Lower leg skin (tissue), 3 donors: ENCODE results near the gene PCGF5.

Experiments used
- POLR2A ChIP-seq, 2 donors: fragments of 450-650 bp; IDR thresholded peaks; one replicate each; pipeline ENCODE4 v1.6.1; 2016 to 2017; ENCODE audit warnings: antibody characterized with exemption in 2 of 2, mild to moderate bottlenecking in 1 of 2, moderate library complexity in 1 of 2
- TF ChIP-seq, protein P1 (sequence below), 3 donors: fragments of 450-650 bp; IDR thresholded peaks; one replicate each; pipeline ENCODE4 v1.5.1; 2016; ENCODE audit warnings: antibody characterized with exemption in 3 of 3, mild to moderate bottlenecking in 3 of 3, moderate library complexity in 2 of 3

DNA sequence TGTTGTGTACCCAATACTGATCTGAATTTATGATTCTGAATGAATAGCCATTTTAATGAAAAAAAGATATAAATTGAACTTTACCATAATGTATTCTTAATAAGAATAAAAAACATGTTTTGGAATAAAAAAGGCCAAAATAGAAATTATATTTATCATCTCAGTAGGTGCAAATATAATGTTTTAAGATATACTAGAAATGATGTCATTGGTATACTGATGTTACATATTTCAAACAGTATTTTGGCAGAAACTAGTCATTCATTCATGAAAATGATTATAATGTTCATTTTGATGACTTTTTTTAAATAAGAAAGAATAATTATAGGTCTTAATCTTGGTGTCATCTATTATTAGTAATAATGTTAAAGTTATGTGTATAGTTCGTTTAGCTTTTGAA is 9.2 kb downstream of the PCGF5 start:
- no peak for TF ChIP-seq POLR2A (IDR thresholded peaks at IDR 0.05)
- TF ChIP-seq, protein P1, sequence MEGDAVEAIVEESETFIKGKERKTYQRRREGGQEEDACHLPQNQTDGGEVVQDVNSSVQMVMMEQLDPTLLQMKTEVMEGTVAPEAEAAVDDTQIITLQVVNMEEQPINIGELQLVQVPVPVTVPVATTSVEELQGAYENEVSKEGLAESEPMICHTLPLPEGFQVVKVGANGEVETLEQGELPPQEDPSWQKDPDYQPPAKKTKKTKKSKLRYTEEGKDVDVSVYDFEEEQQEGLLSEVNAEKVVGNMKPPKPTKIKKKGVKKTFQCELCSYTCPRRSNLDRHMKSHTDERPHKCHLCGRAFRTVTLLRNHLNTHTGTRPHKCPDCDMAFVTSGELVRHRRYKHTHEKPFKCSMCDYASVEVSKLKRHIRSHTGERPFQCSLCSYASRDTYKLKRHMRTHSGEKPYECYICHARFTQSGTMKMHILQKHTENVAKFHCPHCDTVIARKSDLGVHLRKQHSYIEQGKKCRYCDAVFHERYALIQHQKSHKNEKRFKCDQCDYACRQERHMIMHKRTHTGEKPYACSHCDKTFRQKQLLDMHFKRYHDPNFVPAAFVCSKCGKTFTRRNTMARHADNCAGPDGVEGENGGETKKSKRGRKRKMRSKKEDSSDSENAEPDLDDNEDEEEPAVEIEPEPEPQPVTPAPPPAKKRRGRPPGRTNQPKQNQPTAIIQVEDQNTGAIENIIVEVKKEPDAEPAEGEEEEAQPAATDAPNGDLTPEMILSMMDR (IDR thresholded peaks at IDR 0.05), result no peak
